GM12878 (cell line): ENCODE results near the gene MITF. TPM values are rescaled to one million over a fixed set of nuclear protein-coding genes. Genes with fewer than 3 reads are reported as not detected.

Experiments
- ATAC-seq: fragments of 200-7000 bp; cut with Tn5 transposase; 3 replicates; pipeline ENCODE4 v1.9.1; 2020; ENCODE audit warnings: mild to moderate bottlenecking, moderate library complexity
- BruUV-seq: library from RNA; stranded (reverse); fragments of 400-500 nt; replicated peaks from 2 replicates; lab custom pipeline; 2021; lab: Mats Ljungman, UMichigan
- CTCF ChIA-PET: fragments of 300-600 bp; sonication (Branson Sonifier 250); formaldehyde crosslinking; extraction: SDS; loops from one replicate; lab custom pipeline; 2021; ENCODE audit warnings: inconsistent platforms; lab: Yijun Ruan, JAX
- POLR2A ChIA-PET: fragments of 350-600 bp; formaldehyde crosslinking; extraction: SDS; loops from one replicate; lab custom pipeline; 2021; ENCODE audit warnings: inconsistent platforms; lab: Charles Lee
- RAD21 ChIA-PET: fragments of 300-600 bp; sonication (Branson Sonifier 250); formaldehyde crosslinking; loops from one replicate; lab custom pipeline; 2023; ENCODE audit warnings: antibody characterized with exemption; ENCODE audit not compliant: unreplicated experiment; lab: Charles Lee
- SMC1A ChIA-PET: fragments of 300-600 bp; sonication (Branson Sonifier 250); formaldehyde crosslinking; loops from one replicate; lab custom pipeline; 2023; ENCODE audit not compliant: unreplicated experiment, uncharacterized antibody; lab: Charles Lee
- DNase-seq: peaks from one replicate; pipeline ENCODE4 v3.0.0-alpha.2; 2011; ENCODE audit warnings: low read depth, low spot score
- FAIRE-seq: peaks from 3 replicates; lab custom pipeline; 2011; peaks lifted over from hg19 to GRCh38; lab: Jason Lieb, UNC
- H2AFZ ChIP-seq: 2 replicates; pipeline ENCODE4 v1.6.0; 2011; ENCODE audit warnings: low read depth, low read length, control low read depth; ENCODE audit not compliant: control insufficient read depth
- H3K27ac ChIP-seq: 2 replicates; pipeline ENCODE4 v1.5.1; 2011; ENCODE audit warnings: control low read depth; ENCODE audit not compliant: control insufficient read depth, insufficient read depth
- H3K27me3 ChIP-seq, 2 experiments: replicated peaks in 1 of 2; 2 replicates each; pipeline versions ENCODE4 v1.6.0 to v1.6.1; 2011; ENCODE audit warnings: low read length in 1 of 2; ENCODE audit not compliant: control insufficient read depth in 2 of 2, insufficient read depth in 2 of 2
- H3K36me3 ChIP-seq, 2 experiments: 2 replicates each; pipeline ENCODE4 v1.5.1; 2011; ENCODE audit warnings: low read length in 1 of 2; ENCODE audit not compliant: control insufficient read depth in 2 of 2, insufficient read depth in 2 of 2
- H3K4me1 ChIP-seq: 2 replicates; pipeline ENCODE4 v1.6.1; 2011; ENCODE audit warnings: mild to moderate bottlenecking, low read length, moderate library complexity, mixed read lengths; ENCODE audit not compliant: control insufficient read depth, insufficient read depth
- H3K4me2 ChIP-seq: 2 replicates; pipeline ENCODE4 v1.6.0; 2011; ENCODE audit warnings: control low read depth; ENCODE audit not compliant: control insufficient read depth, insufficient read depth
- H3K4me3 ChIP-seq: fragments of 200-600 bp; sonication (generic); 2 replicates; pipeline ENCODE4 v1.5.1; 2016
- H3K79me2 ChIP-seq: 2 replicates; pipeline ENCODE4 v1.6.0; 2011; ENCODE audit warnings: low read length; ENCODE audit not compliant: control insufficient read depth, insufficient read depth
- H3K9ac ChIP-seq: 2 replicates; pipeline ENCODE4 v1.8.0; 2011; ENCODE audit warnings: low read length, control low read depth, mixed read lengths; ENCODE audit not compliant: control insufficient read depth, insufficient read depth
- H3K9me3 ChIP-seq: replicated peaks from 3 replicates; pipeline ENCODE4 v1.5.1; 2011; ENCODE audit warnings: mild to moderate bottlenecking, low read length; ENCODE audit not compliant: control insufficient read depth, insufficient read depth
- H4K20me1 ChIP-seq: 2 replicates; pipeline ENCODE4 v1.6.0; 2011; ENCODE audit not compliant: control insufficient read depth, insufficient read depth
- CBX3 ChIP-seq: fragments of 200-600 bp; sonication (generic); IDR thresholded peaks from 2 replicates; pipeline ENCODE4 v1.6.1; 2016; ENCODE audit warnings: low read depth, borderline replicate concordance
- CBX5 ChIP-seq: sonication (generic); IDR thresholded peaks from 2 replicates; pipeline ENCODE4 v1.6.1; 2016; ENCODE audit warnings: low read depth, moderate library complexity, mild to moderate bottlenecking, inconsistent platforms
- E2F4 ChIP-seq: IDR thresholded peaks from 2 replicates; pipeline ENCODE4 v1.6.1; 2012; ENCODE audit warnings: low read depth, low read length, improper control_type of control experiment
- MEF2B ChIP-seq: fragments of 450-650 bp; IDR thresholded peaks from 2 replicates; pipeline ENCODE4 v1.6.1; 2018; ENCODE audit warnings: mild to moderate bottlenecking, moderate library complexity; ENCODE audit not compliant: partially characterized antibody, poor library complexity, severe bottlenecking
- MXI1 ChIP-seq: fragments of 150-350 bp; IDR thresholded peaks from 2 replicates; pipeline ENCODE4 v1.6.1; 2011; ENCODE audit warnings: low read depth, mild to moderate bottlenecking, inconsistent platforms, low read length, improper control_type of control experiment
- RFX5 ChIP-seq: IDR thresholded peaks from 2 replicates; pipeline ENCODE4 v1.6.1; 2011; ENCODE audit warnings: low read depth, low read length, improper control_type of control experiment
- SREBF1 ChIP-seq: IDR thresholded peaks from 2 replicates; pipeline ENCODE4 v1.6.1; 2012; ENCODE audit warnings: mild to moderate bottlenecking, low read length
- SRF ChIP-seq, 2 experiments: IDR thresholded peaks; 2 replicates each; pipeline ENCODE4 v1.6.1; 2011; ENCODE audit warnings: low read depth in 2 of 2, low read length in 2 of 2, mild to moderate bottlenecking in 1 of 2, moderate library complexity in 1 of 2
- TCF12 ChIP-seq: IDR thresholded peaks from 2 replicates; pipeline ENCODE4 v1.6.1; 2011; ENCODE audit warnings: low read depth, mild to moderate bottlenecking, low read length
- WGBS: methylation state at CpG from one replicate; pipeline ENCODE4 v1.1.6; 2016; ENCODE audit warnings: low lambda C conversion rate; ENCODE audit not compliant: insufficient replicate concordance, insufficient coverage; ENCODE audit errors: missing lambda C conversion rate; 5-methylcytosine and 5-hydroxymethylcytosine counted together
- in situ Hi-C: fragments of 300-500 bp; cut with MboI; formaldehyde crosslinking; loops from 9 replicates; pipeline ENCODE4 v1.14.3; 2018; ENCODE audit warnings: mixed read lengths
- intact Hi-C: fragments of 100-400 bp; cut with micrococcal nuclease; formaldehyde crosslinking; loops from one replicate; pipeline ENCODE4 v1.14.2; 2022; ENCODE audit not compliant: unreplicated experiment
- polyA plus RNA-seq, 11 experiments: library from polyadenylated mRNA; depleted of rRNA in 4 of 11; unstranded in 6 of 11; stranded (reverse) in 5 of 11; fragments of >200 nt; fragmentation: Nextera tagmentation in 4 of 11; fragmentation: Illumina TruSeq in 1 of 11; extraction: Ambion mirVana in 4 of 11; extraction: Trizol in 1 of 11; gene quantifications; 1 replicate in 1 of 11; 2 replicates in 10 of 11; pipeline versions ENCODE4 v1.2.1 to v1.2.3, GENCODE V29; 2011 to 2016; ENCODE audit warnings: inconsistent platforms in 2 of 11, missing spikeins in 2 of 11, low read depth in 1 of 11
- total RNA-seq, 4 experiments: library from RNA; depleted of rRNA in 3 of 4; stranded (reverse); fragments of >200 nt in 3 of 4; fragmentation: Illumina TruSeq in 1 of 4; extraction: Trizol in 1 of 4; gene quantifications; 2 replicates each; pipeline versions ENCODE4 v1.2.1 to v1.2.3, GENCODE V29; 2013 to 2021

The MITF gene
- total and polyA plus RNA-seq, 10 of the 15 experiments (the other 5 are each of a cell fraction or from before 2014, with no cell fraction given), result under 0.01 to 0.90 (median 0.06) TPM; not detected in 3

- Histone ChIP-seq H3K4me1 (no peaks in the 10 kb centered on the region), H3K4me3 (no peak overlapping the region), H3K9ac (no peak overlapping the region), H3K4me2 (no peak overlapping the region), H4K20me1 (no peaks in the 10 kb centered on the region), H3K27ac (no peak overlapping the region), H2AFZ (no peak overlapping the region), H3K36me3 (no peaks in the 10 kb centered on the region), H3K9me3 (no peaks in the 10 kb centered on the region), H3K27me3 (no peaks in the 10 kb centered on the region), H3K79me2 (no peaks in the 10 kb centered on the region)
- no peak for ATAC-seq
- no peak for FAIRE-seq
- CTCF ChIA-PET, result interaction anchor here (0.6 kb wide), 1 partner anchor 30 kb away, joined by 3 read pairs; no protein-coding TSS in a partner anchor
- 15% methylated on average over 3 of the region's 3 CpGs for WGBS
- RAD21 ChIA-PET, result no interaction called here
- intact Hi-C loops (no loop called here), in situ Hi-C loops (no loop called here)
- TF ChIP-seq MXI1, result no peak
- TF ChIP-seq E2F4, result no peak
- TF ChIP-seq TCF12, result no peak
- no peak for TF ChIP-seq SRF (IDR thresholded peaks at IDR 0.05; ENCODE audit: low read depth in 2 of 2, low read length in 2 of 2)
- no peak for TF ChIP-seq MEF2B
- TF ChIP-seq CBX3, result no peak
- no peak for TF ChIP-seq SREBF1
- TF ChIP-seq RFX5, result no peak
- TF ChIP-seq CBX5, result no peak
- DNase-seq, result no peak
- SMC1A ChIA-PET, result interaction anchor here (1.3 kb wide), 1 partner anchor 12 kb away, joined by 3 read pairs; no protein-coding TSS in a partner anchor
- POLR2A ChIA-PET, result no interaction called here
- BruUV-seq, result no TSS peak
Measured at GRCh38 chr3:69861556-69861955, 122.3 kb downstream of the MITF start.
